Liver (tissue), 9 donors: ENCODE measurements around the gene MEOX2. TPM values are rescaled to one million over a fixed set of nuclear protein-coding genes. Genes with fewer than 3 reads are reported as not detected.

Experiments
- DNase-seq: peaks from one replicate; pipeline ENCODE4 v3.0.0-alpha.2; 2017; ENCODE audit warnings: low spot score
- H3K27ac ChIP-seq, 2 donors: one replicate each; pipeline ENCODE4 v1.7.0; 2013; ENCODE audit warnings: inconsistent platforms in 2 of 2, low read length in 2 of 2, control low read depth in 1 of 2, low read depth in 1 of 2, mild to moderate bottlenecking in 1 of 2
- H3K27me3 ChIP-seq, 4 donors: one replicate each; pipeline versions ENCODE4 v1.6.1 to v1.7.0; 2013; ENCODE audit warnings: low read length in 3 of 4, inconsistent platforms in 1 of 4, mild to moderate bottlenecking in 1 of 4, moderate library complexity in 1 of 4; ENCODE audit not compliant: control insufficient read depth in 4 of 4, insufficient read depth in 4 of 4
- H3K36me3 ChIP-seq, 4 donors: one replicate each; pipeline versions ENCODE4 v1.6.1 to v1.7.0; 2013; ENCODE audit warnings: low read length in 3 of 4, mild to moderate bottlenecking in 3 of 4, low read depth in 1 of 4, moderate library complexity in 1 of 4; ENCODE audit not compliant: control insufficient read depth in 4 of 4, insufficient read depth in 3 of 4
- H3K4me1 ChIP-seq, 4 donors: one replicate each; pipeline versions ENCODE4 v1.6.1 to v1.7.0; 2013; ENCODE audit warnings: low read length in 3 of 4, mild to moderate bottlenecking in 3 of 4, moderate library complexity in 1 of 4; ENCODE audit not compliant: control insufficient read depth in 4 of 4, insufficient read depth in 4 of 4
- H3K4me3 ChIP-seq, 3 donors: one replicate each; pipeline versions ENCODE4 v1.6.1 to v1.7.0; 2013; ENCODE audit warnings: low read length in 3 of 3, control low read depth in 1 of 3, low read depth in 1 of 3, mild to moderate bottlenecking in 1 of 3
- H3K9ac ChIP-seq, 2 donors: one replicate each; pipeline ENCODE4 v1.7.0; 2013; ENCODE audit warnings: low read length in 2 of 2, mild to moderate bottlenecking in 2 of 2, moderate library complexity in 2 of 2, control low read depth in 1 of 2, low read depth in 1 of 2
- H3K9me3 ChIP-seq, 4 donors: one replicate each; pipeline versions ENCODE4 v1.6.1 to v1.7.0; 2013; ENCODE audit warnings: low read length in 3 of 4; ENCODE audit not compliant: control insufficient read depth in 4 of 4
- ATF3 ChIP-seq: IDR thresholded peaks from 2 replicates; pipeline ENCODE4 v1.6.1; 2016; ENCODE audit warnings: antibody characterized with exemption
- EGR1 ChIP-seq, 2 donors: IDR thresholded peaks; 2 replicates each; pipeline ENCODE4 v1.6.1; 2016 to 2018; ENCODE audit warnings: antibody characterized with exemption in 2 of 2, low read depth in 2 of 2
- FOXA1 ChIP-seq: IDR thresholded peaks from 2 replicates; pipeline ENCODE4 v1.6.1; 2016; ENCODE audit warnings: antibody characterized with exemption
- FOXA2 ChIP-seq: IDR thresholded peaks from 2 replicates; pipeline ENCODE4 v1.6.1; 2016; ENCODE audit warnings: antibody characterized with exemption
- GABPA ChIP-seq, 2 donors: IDR thresholded peaks in 1 of 2; conservative IDR thresholded peaks in 1 of 2; 2 replicates each; pipeline ENCODE4 v1.6.1; 2016; ENCODE audit warnings: antibody characterized with exemption in 2 of 2, mild to moderate bottlenecking in 1 of 2, moderate library complexity in 1 of 2
- HNF4A ChIP-seq, 2 donors: conservative IDR thresholded peaks; 2 replicates each; pipeline ENCODE4 v1.6.1; 2016; ENCODE audit warnings: antibody characterized with exemption in 2 of 2, mild to moderate bottlenecking in 2 of 2
- HNF4G ChIP-seq: IDR thresholded peaks from 2 replicates; pipeline ENCODE4 v1.6.1; 2016; ENCODE audit warnings: antibody characterized with exemption
- JUND ChIP-seq, 2 donors: IDR thresholded peaks; 2 replicates each; pipeline ENCODE4 v1.6.1; 2016; ENCODE audit warnings: antibody characterized with exemption in 2 of 2
- MAX ChIP-seq: IDR thresholded peaks from 2 replicates; pipeline ENCODE4 v1.6.1; 2016; ENCODE audit warnings: antibody characterized with exemption
- RAD21 ChIP-seq, 2 donors: IDR thresholded peaks; 2 replicates each; pipeline ENCODE4 v1.6.1; 2016; ENCODE audit warnings: antibody characterized with exemption in 2 of 2, mild to moderate bottlenecking in 2 of 2
- RXRA ChIP-seq, 2 donors: IDR thresholded peaks; 2 replicates each; pipeline ENCODE4 v1.6.1; 2017 to 2018; ENCODE audit warnings: antibody characterized with exemption in 2 of 2, mild to moderate bottlenecking in 1 of 2
- TAF1 ChIP-seq: conservative IDR thresholded peaks from 2 replicates; pipeline ENCODE4 v1.6.1; 2016; ENCODE audit warnings: antibody characterized with exemption, mild to moderate bottlenecking
- YY1 ChIP-seq: IDR thresholded peaks from 2 replicates; pipeline ENCODE4 v1.6.1; 2016; ENCODE audit warnings: antibody characterized with exemption, mild to moderate bottlenecking
- ZBTB33 ChIP-seq: IDR thresholded peaks from 2 replicates; pipeline ENCODE4 v1.6.1; 2016; ENCODE audit warnings: antibody characterized with exemption
- WGBS: extraction: QIAGEN DNeasy Blood & Tissue Kit; methylation state at CpG from one replicate; pipeline ENCODE4 v1.1.7; 2013; 5-methylcytosine and 5-hydroxymethylcytosine counted together
- polyA plus RNA-seq, 2 donors: library from polyadenylated mRNA; stranded (reverse) in 1 of 2; unstranded in 1 of 2; fragments of 200-250 nt in 1 of 2; fragments of >200 nt in 1 of 2; fragmentation: Nextera tagmentation in 1 of 2; extraction: Ambion mirVana in 1 of 2; gene quantifications; one replicate each; pipeline versions ENCODE4 v1.2.1 to v1.2.3, GENCODE V29; 2013 to 2015
- total RNA-seq, 2 donors: library from RNA; depleted of rRNA; stranded (reverse); fragments of >200 nt; gene quantifications; one replicate each; pipeline ENCODE4 v1.2.3, GENCODE V29; 2014
- TF ChIP-seq, protein P1 (sequence below): fragments of 150-350 bp; IDR thresholded peaks from 2 replicates; pipeline ENCODE4 v1.5.1; 2017; ENCODE audit warnings: improper control_type of control experiment, low read depth, low read length; ENCODE audit not compliant: missing input control
- donor health status: healthy.
- donor health status: healthy.
- donor health status: healthy.
- donor health status: healthy.
- donor health status: healthy.

Gene MEOX2
- total and polyA plus RNA-seq, 4 donors: 0.32 to 0.70 (median 0.47) TPM

GRCh38 chr7:15620491-15621185 is 65.8 kb downstream of the MEOX2 start:
- WGBS: 83% methylated on average over 6 of the region's 6 CpGs
- no peak overlapping the region for H3K27ac ChIP-seq
- peaks cover 0 to 10% (median 3%) of the 10 kb centered on the region in 4 donors for H3K4me1 ChIP-seq
- H3K4me3 ChIP-seq: no peak overlapping the region
- TF ChIP-seq RXRA (IDR thresholded peaks at IDR 0.05) (no peak), FOXA2 (no peak), FOXA1 (no peak), RAD21 (IDR thresholded peaks at IDR 0.05) (no peak), MAX (no peak), ATF3 (no peak), ZBTB33 (no peak), GABPA (IDR thresholded peaks at IDR 0.05 in 1 of 2, conservative IDR thresholded peaks at IDR 0.05 in 1 of 2) (no peak)
- no peaks in the 10 kb centered on the region for H3K27me3 ChIP-seq
- no peaks in the 10 kb centered on the region for H3K36me3 ChIP-seq
- no peaks in the 10 kb centered on the region for H3K9me3 ChIP-seq
- H3K9ac ChIP-seq: no peak overlapping the region
- DNase-seq: no peak

DNA sequence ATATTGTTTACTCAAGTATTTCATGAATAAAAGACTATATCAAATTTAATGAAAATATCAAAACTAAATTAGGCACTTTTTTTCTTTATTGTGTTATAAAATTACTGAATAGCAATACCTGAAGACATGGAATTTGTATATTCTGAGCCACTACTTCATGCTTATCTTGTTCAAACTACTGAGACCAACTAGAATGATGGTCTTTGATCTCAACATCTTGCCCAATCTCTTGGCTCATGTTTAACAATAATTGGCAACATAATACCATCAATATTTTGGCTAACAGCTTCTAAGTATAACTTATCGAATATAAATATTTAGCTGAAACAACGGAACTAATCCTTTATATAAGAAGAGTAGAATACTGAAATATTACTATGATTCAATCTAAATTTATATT is 68.2 kb downstream of the MEOX2 start:
- TF ChIP-seq, protein P1, sequence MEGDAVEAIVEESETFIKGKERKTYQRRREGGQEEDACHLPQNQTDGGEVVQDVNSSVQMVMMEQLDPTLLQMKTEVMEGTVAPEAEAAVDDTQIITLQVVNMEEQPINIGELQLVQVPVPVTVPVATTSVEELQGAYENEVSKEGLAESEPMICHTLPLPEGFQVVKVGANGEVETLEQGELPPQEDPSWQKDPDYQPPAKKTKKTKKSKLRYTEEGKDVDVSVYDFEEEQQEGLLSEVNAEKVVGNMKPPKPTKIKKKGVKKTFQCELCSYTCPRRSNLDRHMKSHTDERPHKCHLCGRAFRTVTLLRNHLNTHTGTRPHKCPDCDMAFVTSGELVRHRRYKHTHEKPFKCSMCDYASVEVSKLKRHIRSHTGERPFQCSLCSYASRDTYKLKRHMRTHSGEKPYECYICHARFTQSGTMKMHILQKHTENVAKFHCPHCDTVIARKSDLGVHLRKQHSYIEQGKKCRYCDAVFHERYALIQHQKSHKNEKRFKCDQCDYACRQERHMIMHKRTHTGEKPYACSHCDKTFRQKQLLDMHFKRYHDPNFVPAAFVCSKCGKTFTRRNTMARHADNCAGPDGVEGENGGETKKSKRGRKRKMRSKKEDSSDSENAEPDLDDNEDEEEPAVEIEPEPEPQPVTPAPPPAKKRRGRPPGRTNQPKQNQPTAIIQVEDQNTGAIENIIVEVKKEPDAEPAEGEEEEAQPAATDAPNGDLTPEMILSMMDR: no peak
- TF ChIP-seq HNF4A (conservative IDR thresholded peaks at IDR 0.05): peak; percentile 57
- peak; percentile 19 for TF ChIP-seq HNF4G
- no peak for TF ChIP-seq ATF3
- no peaks in the 10 kb centered on the region for H3K27me3 ChIP-seq
- 33% methylated on average over 2 of the region's 2 CpGs for WGBS

GRCh38 chr7:15612205-15612604 is 74.3 kb downstream of the MEOX2 start:
- no peaks in the 10 kb centered on the region for H3K36me3 ChIP-seq
- H3K9ac ChIP-seq: no peak overlapping the region
- WGBS: 83% methylated on average over 8 of the region's 8 CpGs
- DNase-seq: no peak
- no peak overlapping the region for H3K27ac ChIP-seq
- H3K4me1 ChIP-seq: no peaks in the 10 kb centered on the region
- no peaks in the 10 kb centered on the region for H3K27me3 ChIP-seq
- H3K4me3 ChIP-seq: no peak overlapping the region
- no peaks in the 10 kb centered on the region for H3K9me3 ChIP-seq
- TF ChIP-seq MAX: no peak
- no peak for TF ChIP-seq TAF1
- no peak for TF ChIP-seq ATF3
- TF ChIP-seq JUND (IDR thresholded peaks at IDR 0.05): no peak
- no peak for TF ChIP-seq HNF4G
- no peak for TF ChIP-seq EGR1 (IDR thresholded peaks at IDR 0.05; ENCODE audit: low read depth in 2 of 2)
- TF ChIP-seq GABPA (IDR thresholded peaks at IDR 0.05 in 1 of 2, conservative IDR thresholded peaks at IDR 0.05 in 1 of 2): no peak
- no peak for TF ChIP-seq YY1
- no peak for TF ChIP-seq FOXA2
- no peak for TF ChIP-seq RXRA (IDR thresholded peaks at IDR 0.05)
- TF ChIP-seq ZBTB33: no peak
- TF ChIP-seq RAD21 (IDR thresholded peaks at IDR 0.05): no peak

More for the DNA sequence above, 68.2 kb downstream of the MEOX2 start:
- Histone ChIP-seq H3K9me3 (no peaks in the 10 kb centered on the region), H3K4me3 (no peak overlapping the region), H3K4me1 (peaks cover 0 to 10% (median 3%) of the 10 kb centered on the region in 4 donors), H3K9ac (no peak overlapping the region), H3K36me3 (no peaks in the 10 kb centered on the region), H3K27ac (no peak overlapping the region)
- DNase-seq: no peak
